HUES64 (cell line): ENCODE results near the gene PRSS22.

Experiments used
- H3K27ac ChIP-seq: 2 replicates; pipeline ENCODE4 v1.7.0; 2013; ENCODE audit warnings: low read depth, low read length, inconsistent platforms
- H3K27me3 ChIP-seq: 2 replicates; pipeline ENCODE4 v1.6.1; 2013; ENCODE audit warnings: mild to moderate bottlenecking, low read length; ENCODE audit not compliant: insufficient read depth
- H3K36me3 ChIP-seq: 2 replicates; pipeline ENCODE4 v1.6.1; 2013; ENCODE audit warnings: mild to moderate bottlenecking, low read length; ENCODE audit not compliant: insufficient read depth
- H3K4me1 ChIP-seq: 2 replicates; pipeline ENCODE4 v1.6.1; 2013; ENCODE audit warnings: mild to moderate bottlenecking, low read length, moderate library complexity; ENCODE audit not compliant: insufficient read depth
- H3K4me3 ChIP-seq: 2 replicates; pipeline ENCODE4 v1.5.1; 2013; ENCODE audit warnings: mild to moderate bottlenecking, low read length, moderate library complexity
- H3K9ac ChIP-seq: 2 replicates; pipeline ENCODE4 v1.6.1; 2013; ENCODE audit warnings: mild to moderate bottlenecking, low read depth, low read length
- H3K9me3 ChIP-seq: 2 replicates; pipeline ENCODE4 v1.6.1; 2013; ENCODE audit warnings: low read depth, low read length; ENCODE audit not compliant: insufficient read depth
- WGBS: fragments of 150-250, 120-280 bp; methylation state at CpG from one replicate; pipeline ENCODE4 v1.1.7; 2013; ENCODE audit warnings: missing lambda C conversion rate; 5-methylcytosine and 5-hydroxymethylcytosine counted together

Gene PRSS22

DNA sequence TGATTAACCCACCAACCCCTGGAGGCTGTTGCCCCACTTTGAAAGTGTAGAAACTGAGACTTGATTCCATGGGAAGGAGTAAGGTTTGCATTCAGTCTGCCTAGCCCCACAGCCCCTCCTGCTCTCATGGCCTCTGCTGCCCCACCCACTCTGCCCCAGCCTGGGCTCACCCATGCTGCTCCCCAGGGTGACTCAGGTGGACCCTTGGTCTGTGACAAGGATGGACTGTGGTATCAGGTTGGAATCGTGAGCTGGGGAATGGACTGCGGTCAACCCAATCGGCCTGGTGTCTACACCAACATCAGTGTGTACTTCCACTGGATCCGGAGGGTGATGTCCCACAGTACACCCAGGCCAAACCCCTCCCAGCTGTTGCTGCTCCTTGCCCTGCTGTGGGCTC lies 53.2 kb downstream of the PRSS22 start:
- Histone ChIP-seq H3K36me3 (no peaks in the 10 kb centered on the region), H3K27ac (no peak overlapping the region), H3K4me1 (no peaks in the 10 kb centered on the region), H3K9ac (no peak overlapping the region), H3K9me3 (peaks cover 14% of the 10 kb centered on the region; the same call in 1 of the 2 replicates), H3K27me3 (no peaks in the 10 kb centered on the region), H3K4me3 (no peak overlapping the region)
- 92% methylated on average over 4 of the region's 4 CpGs for WGBS

DNA sequence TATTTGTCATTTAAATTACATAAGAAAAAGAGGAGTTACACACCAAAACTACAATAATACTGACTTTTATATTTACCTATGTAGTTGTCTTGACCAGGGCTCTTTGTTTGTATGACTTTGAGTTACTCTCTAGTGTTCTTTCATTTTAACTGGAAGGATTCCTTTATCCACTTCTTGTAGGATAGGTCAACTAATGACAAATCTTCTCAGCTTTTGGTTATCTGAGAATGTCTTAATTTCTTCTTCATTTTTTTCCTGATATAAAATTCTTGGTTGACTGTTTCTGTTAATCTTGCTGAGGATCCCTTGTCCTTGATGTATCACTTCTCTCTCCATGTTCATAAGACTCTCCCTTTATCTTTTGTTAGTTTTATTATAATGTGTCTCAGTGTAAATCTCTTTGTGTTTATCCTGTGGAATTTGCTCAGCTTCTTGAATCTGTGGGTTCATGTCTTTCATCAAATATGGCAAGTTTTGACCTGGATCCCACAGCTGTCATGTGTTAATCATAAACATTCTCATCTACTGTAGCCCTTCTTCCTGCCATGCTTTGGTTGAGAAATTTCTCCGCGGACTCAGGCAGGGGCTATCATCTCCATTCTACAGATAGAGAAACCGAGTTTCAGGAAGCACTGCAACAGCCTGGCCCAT lies 54.3 kb downstream of the PRSS22 start:
- Histone ChIP-seq H3K27ac (no peak overlapping the region), H3K27me3 (no peaks in the 10 kb centered on the region), H3K4me1 (no peaks in the 10 kb centered on the region), H3K36me3 (no peaks in the 10 kb centered on the region), H3K9me3 (peaks cover 14% of the 10 kb centered on the region; the same call in 1 of the 2 replicates), H3K9ac (no peak overlapping the region), H3K4me3 (no peak overlapping the region)
- 85% methylated on average over 3 of the region's 3 CpGs for whole genome bisulfite sequencing
